Nephron progenitor cell (in vitro differentiated cells): ENCODE measurements around the gene NFATC2.

ENCODE experiments used
- DNase-seq: peaks from one replicate; pipeline ENCODE4 v3.0.0; 2021
- H3K27ac Mint-ChIP-seq: 2 replicates; pipeline ENCODE4 v1.8.0; 2021; ENCODE audit warnings: mild to moderate bottlenecking, moderate library complexity, mixed read lengths
- H3K27me3 Mint-ChIP-seq: 2 replicates; pipeline ENCODE4 v1.8.0; 2021; ENCODE audit warnings: mild to moderate bottlenecking, low read depth, mixed read lengths; ENCODE audit not compliant: poor library complexity
- H3K36me3 Mint-ChIP-seq: 2 replicates; pipeline ENCODE4 v1.8.0; 2021; ENCODE audit warnings: low read depth, mixed read lengths
- H3K4me1 Mint-ChIP-seq: 2 replicates; pipeline ENCODE4 v1.8.0; 2021; ENCODE audit warnings: mixed read lengths
- H3K4me3 Mint-ChIP-seq: 2 replicates; pipeline ENCODE4 v1.8.0; 2021; ENCODE audit warnings: mild to moderate bottlenecking, moderate library complexity, mixed read lengths
- H3K9me3 Mint-ChIP-seq: 2 replicates; pipeline ENCODE4 v1.8.0; 2021; ENCODE audit warnings: mild to moderate bottlenecking, moderate library complexity, mixed read lengths
- CTCF ChIP-seq: fragments of 200-600 bp; sonication (generic); IDR thresholded peaks from 2 replicates; pipeline ENCODE4 v1.5.0; 2021; ENCODE audit warnings: antibody characterized with exemption

Gene NFATC2

GRCh38 chr20:51584737-51585136 is 42.2 kb upstream of the NFATC2 start:
- no peaks in the 10 kb centered on the region for H3K9me3 Mint-ChIP-seq
- no peak for DNase-seq
- H3K4me3 Mint-ChIP-seq, result no peak overlapping the region
- no peaks in the 10 kb centered on the region for H3K36me3 Mint-ChIP-seq
- no peak overlapping the region for H3K27ac Mint-ChIP-seq
- H3K4me1 Mint-ChIP-seq, result no peaks in the 10 kb centered on the region
- H3K27me3 Mint-ChIP-seq, result peaks cover 14% of the 10 kb centered on the region
- no peak for TF ChIP-seq CTCF

- no peaks in the 10 kb centered on the region for H3K9me3 Mint-ChIP-seq
- TF ChIP-seq CTCF, result no peak
- no peak overlapping the region for H3K27ac Mint-ChIP-seq
- H3K36me3 Mint-ChIP-seq, result no peaks in the 10 kb centered on the region
- DNase-seq, result no peak
- no peak overlapping the region for H3K4me3 Mint-ChIP-seq
- H3K27me3 Mint-ChIP-seq, result peaks cover 14% of the 10 kb centered on the region
- H3K4me1 Mint-ChIP-seq, result no peaks in the 10 kb centered on the region
Measured at GRCh38 chr20:51584116-51584515, 41.6 kb upstream of the NFATC2 start.

- Mint-ChIP-seq H3K4me1 (peaks cover 5% of the 10 kb centered on the region), H3K27me3 (peaks cover 14% of the 10 kb centered on the region), H3K36me3 (no peaks in the 10 kb centered on the region), H3K4me3 (no peak overlapping the region), H3K27ac (no peak overlapping the region), H3K9me3 (no peaks in the 10 kb centered on the region)
- DNase-seq, result no peak
- no peak for TF ChIP-seq CTCF
Measured at GRCh38 chr20:51583499-51583898, 41.0 kb upstream of the NFATC2 start.

- Mint-ChIP-seq H3K36me3 (no peaks in the 10 kb centered on the region), H3K4me1 (peaks cover 5% of the 10 kb centered on the region), H3K4me3 (no peak overlapping the region), H3K9me3 (no peaks in the 10 kb centered on the region), H3K27ac (no peak overlapping the region), H3K27me3 (peaks cover 14% of the 10 kb centered on the region)
- no peak for TF ChIP-seq CTCF
- no peak for DNase-seq
Measured at GRCh38 chr20:51583073-51583472, 40.6 kb upstream of the NFATC2 start.

GRCh38 chr20:51581571-51581970 is 39.1 kb upstream of the NFATC2 start:
- H3K27me3 Mint-ChIP-seq, result peaks cover 14% of the 10 kb centered on the region
- no peak overlapping the region for H3K4me3 Mint-ChIP-seq
- no peaks in the 10 kb centered on the region for H3K36me3 Mint-ChIP-seq
- H3K9me3 Mint-ChIP-seq, result no peaks in the 10 kb centered on the region
- TF ChIP-seq CTCF, result no peak
- DNase-seq, result no peak
- H3K4me1 Mint-ChIP-seq, result peaks cover 11% of the 10 kb centered on the region
- H3K27ac Mint-ChIP-seq, result no peak overlapping the region

GRCh38 chr20:51579137-51579536 is 36.6 kb upstream of the NFATC2 start:
- Mint-ChIP-seq H3K9me3 (peaks cover 6% of the 10 kb centered on the region), H3K36me3 (no peaks in the 10 kb centered on the region), H3K4me1 (peaks cover 14% of the 10 kb centered on the region), H3K27me3 (peaks cover 11% of the 10 kb centered on the region), H3K27ac (no peak overlapping the region), H3K4me3 (no peak overlapping the region)
- no peak for DNase-seq
- TF ChIP-seq CTCF, result no peak
